ENCODE measurements around the gene LRFN4.
"Not testable (repeated sequence)": the region's sequence is repeated elsewhere in the genome, so short reads cannot be mapped to it uniquely, and the experiment has no call there.

The LRFN4 gene

DNA sequence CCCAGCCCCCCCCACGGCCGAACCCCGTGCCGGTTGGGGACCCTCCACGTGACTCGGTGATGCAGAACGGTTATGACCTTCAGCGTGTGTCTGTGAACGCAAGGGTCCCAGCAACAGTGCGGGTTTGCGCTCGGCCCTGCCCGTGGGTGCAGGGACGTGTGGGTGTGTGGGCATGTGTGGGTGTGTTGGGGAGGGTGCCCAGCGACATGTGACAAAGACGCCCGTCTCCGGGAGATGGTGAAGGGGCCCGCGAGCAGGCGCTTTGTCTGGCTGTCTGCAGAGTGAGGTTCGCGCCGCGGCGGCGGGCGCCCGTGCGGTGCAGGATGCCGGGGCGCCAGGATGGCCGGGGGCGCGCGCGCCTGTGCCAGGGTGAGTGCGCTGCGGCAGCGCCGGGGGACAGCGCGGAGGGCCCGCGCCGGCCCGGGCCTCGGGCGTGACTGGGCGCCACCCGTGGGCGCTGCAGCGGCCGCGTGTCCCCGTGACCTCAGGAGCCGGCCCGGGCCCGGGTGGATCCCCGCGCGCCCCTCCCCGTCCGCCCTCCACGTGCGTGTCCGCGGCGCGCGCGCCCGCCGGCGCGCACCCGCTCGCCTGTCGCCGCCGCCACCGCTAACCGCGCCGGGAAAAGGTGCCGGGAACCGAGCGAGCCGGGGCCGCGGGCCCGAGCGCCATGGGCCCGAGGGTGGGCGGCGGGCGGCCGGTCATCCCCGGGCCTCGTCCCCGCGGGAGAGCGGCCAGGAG is at the start of gene LRFN4:
TSS of gene LRFN4 (plus strand) at position 569 of the 738 bp plus-strand sequence. CDS start 681 bp downstream, outside the sequence.
- DNase-seq, result no peak

GRCh38 chr11:66809592-66809991 is 47.3 kb upstream of the LRFN4 start:
- DNase-seq, result no peak

DNA sequence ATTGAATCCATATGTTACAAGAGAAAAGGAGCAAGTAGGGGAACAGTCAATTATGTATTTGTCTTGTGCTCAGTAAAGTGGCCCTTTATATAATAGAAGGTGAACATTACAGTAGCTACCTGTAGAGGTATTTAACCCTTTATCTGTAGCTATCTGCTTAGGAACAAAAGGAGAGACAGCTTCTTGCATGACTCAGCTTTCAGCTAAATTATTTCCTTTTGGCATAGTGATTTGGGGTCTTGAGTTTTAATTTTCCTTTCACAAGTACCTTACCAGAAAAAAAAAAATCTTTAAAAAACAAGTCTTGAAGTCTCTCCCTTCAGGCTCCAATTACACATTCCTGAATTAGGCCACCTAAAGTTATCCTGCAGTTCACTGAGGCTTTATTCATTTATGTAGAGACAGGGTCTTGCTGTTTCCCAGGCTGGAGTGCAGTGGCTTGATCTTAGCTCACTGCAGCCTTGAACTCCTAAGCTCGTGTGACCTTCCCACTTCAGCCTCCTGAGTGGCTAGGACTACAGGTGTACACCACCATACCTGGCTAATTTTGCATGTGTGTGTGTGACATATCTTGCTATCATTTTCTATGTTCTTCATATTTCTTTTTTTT is 46.2 kb upstream of the LRFN4 start:
- no peak for DNase-seq

- no peak for DNase-seq
These were observed 42.2 kb upstream of the LRFN4 start for GRCh38 chr11:66814678-66815077.

GRCh38 chr11:66815646-66816045 is 41.2 kb upstream of the LRFN4 start:
- no peak for DNase-seq

GRCh38 chr11:66818231-66818955 is 38.5 kb upstream of the LRFN4 start:
- DNase-seq, result no peak

DNA sequence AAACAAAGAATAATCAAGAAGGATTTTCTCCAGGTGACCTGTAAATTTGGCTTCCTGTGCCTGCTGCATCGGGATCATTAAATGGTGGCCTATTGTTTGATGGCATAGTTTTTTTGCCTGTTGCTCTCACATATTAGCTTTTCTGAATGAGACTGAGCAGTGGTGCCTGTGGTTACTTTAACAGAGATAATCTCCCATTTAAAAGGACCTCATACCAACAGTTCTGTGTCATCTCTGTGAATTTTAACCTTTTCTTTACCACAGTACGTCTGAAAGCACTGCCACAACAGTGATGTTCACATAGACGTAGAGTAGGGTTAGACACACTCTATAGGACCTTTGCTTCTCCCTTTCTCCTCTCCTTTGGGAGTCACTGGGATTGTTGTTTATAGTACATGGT is 36.5 kb upstream of the LRFN4 start:
- no peak for DNase-seq

- DNase-seq, result no peak
These were observed 36.0 kb upstream of the LRFN4 start for GRCh38 chr11:66820901-66821300.

GRCh38 chr11:66823700-66824099 is 33.2 kb upstream of the LRFN4 start:
- DNase-seq, result no peak

- not testable (repeated sequence) for DNase-seq
These were observed 32.3 kb upstream of the LRFN4 start for GRCh38 chr11:66824573-66824972.

DNA sequence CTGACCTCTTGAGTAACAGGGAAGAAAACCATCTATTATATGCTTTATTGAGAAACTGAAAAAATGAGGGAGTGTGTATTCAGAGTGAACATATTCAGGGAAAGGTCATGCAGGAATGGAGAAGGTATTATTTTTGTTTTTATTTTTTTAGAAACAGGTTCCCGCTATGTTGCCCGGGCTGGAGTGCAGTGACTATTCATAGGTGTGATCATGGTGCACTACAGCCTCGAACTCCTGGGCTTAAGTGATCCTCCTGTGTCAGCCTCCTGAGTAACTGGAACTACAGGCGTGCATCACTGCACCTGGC is 22.4 kb upstream of the LRFN4 start:
- DNase-seq, result no peak

DNA sequence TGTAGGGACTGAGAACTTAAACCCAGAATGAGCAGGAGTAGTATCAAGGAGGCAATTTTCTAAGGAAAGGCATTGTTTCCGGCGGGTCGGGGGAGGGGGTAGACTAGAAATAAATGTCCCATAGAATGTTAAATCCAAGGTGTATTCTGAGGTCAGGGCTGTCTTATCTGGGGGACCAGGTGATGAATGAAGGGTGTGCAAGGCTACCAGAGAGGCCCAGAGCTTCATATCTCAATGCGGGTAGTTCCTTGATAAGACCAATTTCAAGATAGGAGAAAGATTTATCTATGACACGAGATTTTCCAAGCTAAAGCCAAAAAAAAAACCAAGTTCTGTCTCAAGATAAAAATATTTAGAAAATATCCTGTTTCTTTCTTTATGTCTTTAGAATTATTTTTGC is 21.9 kb upstream of the LRFN4 start:
- DNase-seq, result no peak

GRCh38 chr11:66835768-66836405 is 21.0 kb upstream of the LRFN4 start:
- no peak for DNase-seq

DNA sequence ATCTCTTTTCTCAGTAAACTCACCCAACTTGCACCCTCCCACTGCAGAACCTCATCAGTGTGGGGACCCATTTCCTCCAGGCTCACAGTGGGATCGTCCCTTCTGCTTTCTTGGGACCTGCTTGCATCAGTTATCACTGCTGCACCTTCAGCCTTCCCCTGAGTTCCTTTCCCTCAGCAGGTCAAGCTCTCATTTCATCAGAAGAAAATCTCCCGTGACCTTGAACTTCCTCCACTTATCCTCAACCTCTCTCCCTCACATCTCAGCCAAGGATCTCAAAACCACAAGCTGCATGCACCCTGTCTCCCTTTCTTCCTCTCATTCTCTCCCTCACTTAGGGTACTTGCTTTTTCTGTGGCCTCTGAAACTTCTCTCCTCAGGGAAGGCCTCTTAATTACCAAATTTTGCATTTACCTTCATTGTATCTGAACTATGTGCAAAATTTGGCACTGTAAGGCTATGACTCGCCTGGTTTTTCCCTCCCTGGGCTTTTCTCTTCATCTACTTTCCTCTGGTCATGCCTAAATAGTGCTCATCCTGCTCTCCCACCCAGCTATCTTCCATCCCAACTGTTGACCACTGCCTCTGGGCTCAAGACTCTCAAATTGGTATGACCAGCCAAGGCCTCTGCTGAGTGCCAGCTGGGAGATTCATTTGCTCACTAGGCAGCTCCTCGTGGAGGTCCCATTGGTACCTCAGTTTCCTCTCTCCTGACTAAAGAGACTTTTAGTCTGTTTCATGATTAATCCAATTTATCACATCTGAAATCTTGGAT is 16.4 kb upstream of the LRFN4 start:
- no peak for DNase-seq

DNA sequence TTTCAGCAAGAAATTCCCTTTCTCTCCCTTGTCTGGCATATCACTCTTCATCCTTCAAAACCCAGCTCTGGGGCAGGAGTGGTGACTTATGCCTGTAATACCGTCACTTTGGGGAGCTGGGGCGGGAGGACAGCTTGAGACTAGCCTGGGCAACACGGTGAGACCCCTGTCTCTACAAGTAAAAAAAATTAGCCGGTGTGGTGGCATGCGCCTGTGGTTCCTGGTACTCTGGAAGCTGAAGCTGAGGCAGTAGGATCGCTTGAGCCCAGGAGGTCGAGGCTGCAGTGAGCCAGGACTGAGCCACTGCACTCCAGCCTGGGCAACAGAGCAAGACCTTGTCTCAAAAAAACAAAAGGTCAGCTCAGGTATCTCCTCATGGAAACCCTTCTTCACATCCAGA is 15.0 kb upstream of the LRFN4 start:
- no peak for DNase-seq

GRCh38 chr11:66842501-66842895 is 14.4 kb upstream of the LRFN4 start:
- DNase-seq, result no peak

GRCh38 chr11:66842896-66843775 is 13.7 kb upstream of the LRFN4 start, which contains the start of gene RCE1:
Gene RCE1, plus strand, starts transcription at chr11:66843441. Its CDS starts 15 bp downstream, at chr11:66843456.
- DNase-seq, result peak; percentile 71

- DNase-seq, result no peak
These were observed 12.9 kb upstream of the LRFN4 start for GRCh38 chr11:66843776-66844495.

DNA sequence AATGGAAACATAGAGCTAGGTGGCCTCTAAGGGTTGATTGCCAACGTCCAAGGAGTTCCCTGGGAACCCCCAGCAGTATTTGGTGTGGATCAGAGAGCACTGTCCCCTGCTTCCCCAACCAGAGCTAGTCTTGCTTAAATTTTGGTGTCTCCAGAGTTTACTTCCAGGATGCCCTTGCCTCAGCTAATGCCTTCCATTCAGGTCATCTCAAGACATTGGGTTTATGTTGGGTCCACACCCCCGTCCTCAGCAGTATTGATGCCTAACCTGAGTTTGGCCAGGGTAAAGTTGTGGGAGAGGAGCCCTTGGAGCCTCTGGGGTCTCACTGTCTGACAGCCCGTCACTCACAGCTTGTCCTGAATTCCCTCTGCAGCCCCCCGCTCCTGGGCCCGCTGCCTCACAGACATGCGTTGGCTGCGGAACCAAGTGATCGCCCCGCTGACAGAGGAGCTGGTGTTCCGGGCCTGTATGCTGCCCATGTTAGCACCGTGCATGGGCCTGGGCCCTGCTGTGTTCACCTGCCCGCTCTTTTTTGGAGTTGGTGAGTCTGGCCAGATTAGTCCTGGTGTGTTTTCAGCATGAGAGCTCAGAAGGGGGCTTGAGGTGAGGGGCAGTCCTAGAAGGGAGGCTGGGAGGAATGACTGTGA is 12.2 kb upstream of the LRFN4 start:
- DNase-seq, result no peak

DNA sequence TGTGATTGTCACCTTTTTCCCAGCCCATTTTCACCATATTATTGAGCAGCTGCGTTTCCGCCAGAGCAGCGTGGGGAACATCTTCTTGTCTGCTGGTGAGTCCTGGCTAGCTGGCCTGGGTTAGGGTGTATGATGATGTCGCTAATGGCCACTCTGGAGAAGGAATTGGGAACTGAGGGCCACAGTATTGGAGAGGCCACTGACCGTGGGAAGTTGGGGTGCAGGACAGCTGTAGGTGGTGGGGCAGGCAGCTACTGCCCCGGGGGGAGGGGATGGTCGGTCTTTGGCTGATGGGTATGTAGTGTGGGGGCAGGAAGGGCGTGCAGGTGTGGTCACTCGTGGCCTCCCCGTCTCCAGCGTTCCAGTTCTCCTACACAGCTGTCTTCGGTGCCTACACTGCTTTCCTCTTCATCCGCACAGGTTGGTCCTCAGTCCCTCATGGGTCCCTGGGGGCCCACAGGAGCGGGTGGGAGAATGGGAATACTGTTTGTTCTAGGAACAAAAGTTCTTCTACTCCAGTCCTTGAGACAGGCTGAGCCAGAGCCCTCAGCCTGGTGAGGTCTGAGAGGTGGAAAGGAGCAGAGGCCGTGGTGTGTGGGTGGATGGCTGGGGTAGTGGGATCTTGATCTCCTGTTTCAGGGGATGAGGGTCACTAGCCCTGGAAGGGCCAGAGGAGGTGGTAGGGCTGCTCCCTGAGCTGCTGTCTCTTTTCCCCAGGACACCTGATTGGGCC is 11.6 kb upstream of the LRFN4 start:
- DNase-seq, result no peak
